Sigmoid colon (tissue), 7 donors: ENCODE results near the gene GAN. TPM values are rescaled to one million over a fixed set of nuclear protein-coding genes. Genes with fewer than 3 reads are reported as not detected.
"Not testable (repeated sequence)": the region's sequence is repeated elsewhere in the genome, so short reads cannot be mapped to it uniquely, and the experiment has no call there.

Source experiments
- DNase-seq: peaks from one replicate; pipeline ENCODE4 v3.0.0-alpha.2; 2019
- H3K27ac ChIP-seq, 4 donors: fragments of 200-600 bp; sonication (generic); one replicate each; pipeline ENCODE4 v1.5.1; 2016 to 2019; ENCODE audit warnings: mild to moderate bottlenecking in 1 of 4
- H3K27me3 ChIP-seq, 3 donors: fragments of 200-600 bp; sonication (generic); one replicate each; pipeline ENCODE4 v1.5.1; 2019; ENCODE audit warnings: mild to moderate bottlenecking in 1 of 3
- H3K36me3 ChIP-seq, 4 donors: fragments of 200-600 bp; sonication (generic); one replicate each; pipeline ENCODE4 v1.5.1; 2016 to 2019
- H3K4me1 ChIP-seq, 4 donors: fragments of 200-600 bp; sonication (generic); one replicate each; pipeline ENCODE4 v1.5.1; 2017 to 2019
- H3K4me3 ChIP-seq, 4 donors: fragments of 200-600 bp; sonication (generic); one replicate each; pipeline ENCODE4 v1.5.1; 2017 to 2019; ENCODE audit warnings: mild to moderate bottlenecking in 2 of 4, moderate library complexity in 1 of 4
- H3K9me3 ChIP-seq, 4 donors: fragments of 200-600 bp in 3 of 4; sonication (generic) in 3 of 4; one replicate each; pipeline versions ENCODE4 v1.5.1 to v1.6.1; 2013 to 2019
- EP300 ChIP-seq, 4 donors: sonication (generic); formaldehyde crosslinking; IDR thresholded peaks; one replicate each; pipeline ENCODE4 v1.6.1; 2017; ENCODE audit warnings: antibody characterized with exemption in 4 of 4
- POLR2A ChIP-seq, 2 donors: fragments of 450-650 bp; IDR thresholded peaks; one replicate each; pipeline ENCODE4 v1.6.1; 2016; ENCODE audit warnings: antibody characterized with exemption in 2 of 2, mild to moderate bottlenecking in 2 of 2, moderate library complexity in 2 of 2
- POLR2AphosphoS5 ChIP-seq, 4 donors: sonication (generic); formaldehyde crosslinking; IDR thresholded peaks; one replicate each; pipeline ENCODE4 v1.6.1; 2017; ENCODE audit warnings: antibody characterized with exemption in 4 of 4
- WGBS, 2 donors: extraction: QIAGEN DNeasy Blood & Tissue Kit; methylation state at CpG; one replicate each; pipeline ENCODE4 v1.1.7; 2013; 5-methylcytosine and 5-hydroxymethylcytosine counted together
- intact Hi-C: fragments of 100-400 bp; cut with DNase I; formaldehyde crosslinking; loops from one replicate; pipeline ENCODE4 v1.15.1; 2023
- polyA plus RNA-seq, 3 donors: library from polyadenylated mRNA; stranded (reverse); fragments of 200-250 nt; gene quantifications; one replicate each; pipeline ENCODE4 v1.2.3, GENCODE V29; 2013
- total RNA-seq, 4 donors: library from RNA; depleted of rRNA; stranded (reverse); fragments of >200 nt; gene quantifications; one replicate each; pipeline ENCODE4 v1.1.0, GENCODE V29; 2016
- TF ChIP-seq, protein P1 (sequence below), 4 experiments: fragments of 450-650 bp in 3 of 4; fragments of 200-600 bp in 1 of 4; IDR thresholded peaks; one replicate each; pipeline ENCODE4 v1.5.1; 2016 to 2019; ENCODE audit warnings: antibody characterized with exemption in 4 of 4, mild to moderate bottlenecking in 3 of 4, moderate library complexity in 2 of 4
- donor health status: healthy with polysubstance abuse.
- donor health status: Bipolar disorder and iron deficiency.
- donor health status: healthy.

Gene GAN
- total and polyA plus RNA-seq, 7 donors: 1.2 to 14.7 (median 9.1) TPM

DNA sequence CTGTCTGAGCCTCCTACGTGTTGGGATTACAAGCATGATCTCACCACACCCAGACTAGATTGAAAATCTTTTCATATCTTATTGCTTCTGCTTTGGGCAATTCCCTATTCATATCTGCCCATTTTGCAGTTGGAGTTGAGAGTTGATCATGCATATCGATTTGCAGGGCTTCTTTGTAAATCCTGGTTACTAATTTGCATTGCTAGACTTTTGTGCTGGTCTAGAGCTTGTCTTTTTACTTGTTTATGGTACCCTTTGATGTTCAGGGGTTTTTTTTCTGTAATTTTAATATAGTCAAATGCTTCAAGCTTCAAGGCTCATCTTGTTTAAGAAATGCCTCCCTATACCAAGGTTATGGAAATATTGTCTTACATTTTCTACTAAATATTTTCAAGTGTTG, 106.4 kb downstream of the GAN start:
- 83 to 89% methylated on average over 2 of the region's 2 CpGs for WGBS, 2 donors
- no peak for DNase-seq
- Histone ChIP-seq H3K9me3 (no peaks in the 10 kb centered on the region), H3K4me3 (no peak overlapping the region), H3K27me3 (no peaks in the 10 kb centered on the region), H3K4me1 (no peaks in the 10 kb centered on the region), H3K36me3 (no peaks in the 10 kb centered on the region), H3K27ac (no peak overlapping the region)
- TF ChIP-seq POLR2AphosphoS5 (IDR thresholded peaks at IDR 0.05): no peak
- TF ChIP-seq EP300 (IDR thresholded peaks at IDR 0.05): no peak
- TF ChIP-seq, protein P1, sequence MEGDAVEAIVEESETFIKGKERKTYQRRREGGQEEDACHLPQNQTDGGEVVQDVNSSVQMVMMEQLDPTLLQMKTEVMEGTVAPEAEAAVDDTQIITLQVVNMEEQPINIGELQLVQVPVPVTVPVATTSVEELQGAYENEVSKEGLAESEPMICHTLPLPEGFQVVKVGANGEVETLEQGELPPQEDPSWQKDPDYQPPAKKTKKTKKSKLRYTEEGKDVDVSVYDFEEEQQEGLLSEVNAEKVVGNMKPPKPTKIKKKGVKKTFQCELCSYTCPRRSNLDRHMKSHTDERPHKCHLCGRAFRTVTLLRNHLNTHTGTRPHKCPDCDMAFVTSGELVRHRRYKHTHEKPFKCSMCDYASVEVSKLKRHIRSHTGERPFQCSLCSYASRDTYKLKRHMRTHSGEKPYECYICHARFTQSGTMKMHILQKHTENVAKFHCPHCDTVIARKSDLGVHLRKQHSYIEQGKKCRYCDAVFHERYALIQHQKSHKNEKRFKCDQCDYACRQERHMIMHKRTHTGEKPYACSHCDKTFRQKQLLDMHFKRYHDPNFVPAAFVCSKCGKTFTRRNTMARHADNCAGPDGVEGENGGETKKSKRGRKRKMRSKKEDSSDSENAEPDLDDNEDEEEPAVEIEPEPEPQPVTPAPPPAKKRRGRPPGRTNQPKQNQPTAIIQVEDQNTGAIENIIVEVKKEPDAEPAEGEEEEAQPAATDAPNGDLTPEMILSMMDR (IDR thresholded peaks at IDR 0.05): no peak
- TF ChIP-seq POLR2A (IDR thresholded peaks at IDR 0.05): no peak
- intact Hi-C loops: no loop called here

DNA sequence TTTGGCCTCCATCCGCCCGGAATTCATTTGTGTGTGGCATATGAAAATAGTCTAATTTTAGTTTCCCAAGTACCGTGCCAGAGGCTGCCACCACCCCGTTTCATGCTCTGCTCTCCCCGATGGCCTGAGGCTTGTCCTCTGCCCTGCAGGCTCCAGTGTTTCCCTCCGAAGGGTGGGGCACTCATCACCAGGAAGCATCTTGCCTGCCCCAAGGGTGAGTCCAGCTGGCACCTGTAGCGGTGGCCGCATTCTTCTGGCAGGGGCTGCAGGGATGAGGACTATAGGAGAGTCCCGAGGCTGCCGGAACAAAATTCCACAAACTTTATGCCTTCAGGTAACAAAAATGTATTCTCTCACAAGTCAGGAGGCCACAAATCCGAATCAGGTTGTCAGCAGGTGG, 106.8 kb downstream of the GAN start:
- 76 to 82% methylated on average over 11 of the region's 11 CpGs for WGBS, 2 donors
- Histone ChIP-seq H3K9me3 (no peaks in the 10 kb centered on the region), H3K4me3 (no peak overlapping the region), H3K27ac (no peak overlapping the region), H3K36me3 (no peaks in the 10 kb centered on the region), H3K4me1 (no peaks in the 10 kb centered on the region), H3K27me3 (no peaks in the 10 kb centered on the region)
- no peak for DNase-seq
- TF ChIP-seq POLR2AphosphoS5 (IDR thresholded peaks at IDR 0.05) (no peak), POLR2A (IDR thresholded peaks at IDR 0.05) (no peak), EP300 (IDR thresholded peaks at IDR 0.05) (no peak)
- TF ChIP-seq, protein P1 (IDR thresholded peaks at IDR 0.05): no peak
- intact Hi-C loops: no loop called here

- H3K27ac ChIP-seq, H3K4me3 ChIP-seq, H3K36me3 ChIP-seq, H3K27me3 ChIP-seq, H3K4me1 ChIP-seq, H3K9me3 ChIP-seq, DNase-seq, intact Hi-C loops: not testable (repeated sequence)
- WGBS, 2 donors: 96 to 98% methylated on average over 7 of the region's 7 CpGs
Observed at GRCh38 chr16:81422153-81422552, 107.4 kb downstream of the GAN start.

DNA sequence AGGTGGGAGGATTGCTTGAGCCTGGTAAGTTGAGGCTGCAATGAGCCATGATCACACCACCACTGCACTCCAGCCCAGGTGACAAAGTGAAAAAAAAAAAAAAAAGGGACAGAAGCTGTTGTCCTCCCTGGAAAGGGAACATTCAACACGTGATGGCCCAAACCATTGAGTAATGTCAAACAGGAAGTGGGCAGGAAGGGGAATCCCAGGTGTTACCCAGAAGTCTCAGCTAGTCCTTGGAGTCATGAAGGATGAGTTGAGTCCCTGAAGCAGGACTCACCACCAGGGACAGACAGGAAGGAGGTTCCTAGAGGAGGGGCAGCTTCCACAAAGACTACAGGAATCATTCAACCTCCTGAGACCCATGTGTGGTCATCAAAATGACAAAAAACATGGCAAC, 110.0 kb downstream of the GAN start:
- DNase-seq: no peak
- intact Hi-C loops: no loop called here
- 6 to 13% methylated on average over 1 of the region's 1 CpG for WGBS, 2 donors
- Histone ChIP-seq H3K27me3 (no peaks in the 10 kb centered on the region), H3K36me3 (no peaks in the 10 kb centered on the region), H3K4me1 (no peaks in the 10 kb centered on the region), H3K9me3 (no peaks in the 10 kb centered on the region), H3K27ac (no peak overlapping the region), H3K4me3 (no peak overlapping the region)
- TF ChIP-seq EP300 (IDR thresholded peaks at IDR 0.05): no peak
- no peak for TF ChIP-seq POLR2A (IDR thresholded peaks at IDR 0.05)
- no peak for TF ChIP-seq POLR2AphosphoS5 (IDR thresholded peaks at IDR 0.05)
- TF ChIP-seq, protein P1 (IDR thresholded peaks at IDR 0.05): no peak

DNA sequence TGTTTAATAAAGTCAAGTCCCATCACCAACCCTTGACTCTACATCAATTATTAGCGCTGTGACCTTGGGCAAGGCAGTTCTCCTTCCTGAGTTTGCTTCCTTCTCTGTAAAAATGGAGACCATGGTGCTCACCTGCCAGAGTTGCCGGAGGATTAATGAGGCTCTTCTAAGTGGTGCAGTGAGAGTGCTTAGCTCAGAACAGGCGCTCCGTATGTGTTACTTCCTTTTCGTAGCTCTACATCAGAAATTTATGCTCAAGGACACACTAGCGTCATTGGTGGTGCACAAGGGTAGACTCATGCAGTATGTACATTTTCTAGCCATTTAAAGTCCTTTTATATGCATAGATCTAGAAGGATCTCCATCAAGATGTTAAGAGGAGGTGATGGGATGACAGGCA, 112.5 kb downstream of the GAN start:
- no peak for DNase-seq
- WGBS, 2 donors: 85 to 88% methylated on average over 6 of the region's 6 CpGs
- H3K27me3 ChIP-seq: no peaks in the 10 kb centered on the region
- intact Hi-C loops: no loop called here
- no peaks in the 10 kb centered on the region for H3K9me3 ChIP-seq
- no peak overlapping the region for H3K4me3 ChIP-seq
- no peak for TF ChIP-seq POLR2A (IDR thresholded peaks at IDR 0.05)
- TF ChIP-seq POLR2AphosphoS5 (IDR thresholded peaks at IDR 0.05): no peak
- no peak for TF ChIP-seq EP300 (IDR thresholded peaks at IDR 0.05)
- TF ChIP-seq, protein P1 (IDR thresholded peaks at IDR 0.05): no peak
- peaks cover 0 to 11% (median 9%) of the 10 kb centered on the region in 4 donors for H3K4me1 ChIP-seq
- no peak overlapping the region for H3K27ac ChIP-seq
- no peaks in the 10 kb centered on the region for H3K36me3 ChIP-seq
